Measurements from ENCODE around the gene JMJD4. TPM values are rescaled to one million over a fixed set of nuclear protein-coding genes. Genes with fewer than 3 reads are reported as not detected.

JMJD4 gene
- polyA plus RNA-seq, 1 donor (not counting 4 experiments of a cell fraction or from before 2014, with no cell fraction given) = 19.5 TPM

DNA sequence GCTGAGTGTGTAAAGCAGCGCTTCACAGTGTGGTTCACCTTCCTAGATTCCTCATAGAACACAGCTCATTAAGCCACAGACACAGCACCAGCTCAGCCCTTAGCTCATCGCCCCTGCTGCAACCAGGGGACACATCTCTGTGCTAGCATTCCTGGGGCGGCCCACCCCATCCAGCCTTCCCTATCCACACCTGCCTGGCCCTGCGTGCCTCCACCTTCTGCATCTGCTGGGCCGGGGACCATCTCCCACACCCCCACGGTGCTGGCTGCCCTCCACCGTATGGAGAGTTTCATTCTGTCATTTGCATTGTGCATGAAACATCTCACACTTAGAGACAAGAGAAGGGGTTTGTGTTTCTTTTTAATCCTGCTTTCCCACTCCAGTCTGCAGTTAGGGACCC lies 44.6 kb upstream of the JMJD4 start:
- TF ChIP-seq, protein P1, sequence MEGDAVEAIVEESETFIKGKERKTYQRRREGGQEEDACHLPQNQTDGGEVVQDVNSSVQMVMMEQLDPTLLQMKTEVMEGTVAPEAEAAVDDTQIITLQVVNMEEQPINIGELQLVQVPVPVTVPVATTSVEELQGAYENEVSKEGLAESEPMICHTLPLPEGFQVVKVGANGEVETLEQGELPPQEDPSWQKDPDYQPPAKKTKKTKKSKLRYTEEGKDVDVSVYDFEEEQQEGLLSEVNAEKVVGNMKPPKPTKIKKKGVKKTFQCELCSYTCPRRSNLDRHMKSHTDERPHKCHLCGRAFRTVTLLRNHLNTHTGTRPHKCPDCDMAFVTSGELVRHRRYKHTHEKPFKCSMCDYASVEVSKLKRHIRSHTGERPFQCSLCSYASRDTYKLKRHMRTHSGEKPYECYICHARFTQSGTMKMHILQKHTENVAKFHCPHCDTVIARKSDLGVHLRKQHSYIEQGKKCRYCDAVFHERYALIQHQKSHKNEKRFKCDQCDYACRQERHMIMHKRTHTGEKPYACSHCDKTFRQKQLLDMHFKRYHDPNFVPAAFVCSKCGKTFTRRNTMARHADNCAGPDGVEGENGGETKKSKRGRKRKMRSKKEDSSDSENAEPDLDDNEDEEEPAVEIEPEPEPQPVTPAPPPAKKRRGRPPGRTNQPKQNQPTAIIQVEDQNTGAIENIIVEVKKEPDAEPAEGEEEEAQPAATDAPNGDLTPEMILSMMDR (optimal IDR thresholded peaks at IDR 0.05 in 1 of 3, IDR thresholded peaks at IDR 0.05 in 1 of 3, conservative IDR thresholded peaks at IDR 0.05 in 1 of 3; ENCODE audit: extremely low read depth in 1 of 3, insufficient read depth in 2 of 3, low read length in 3 of 3) = no peak
- Histone ChIP-seq H3K4me2 (ENCODE audit: control insufficient read depth, extremely low read depth, insufficient read depth, low read depth, low read length) (no peak overlapping the region), H2AFZ (ENCODE audit: control insufficient read depth, low read length) (no peak overlapping the region), H4K20me1 (ENCODE audit: control insufficient read depth, extremely low read depth, insufficient read depth, low read length) (no peaks in the 10 kb centered on the region), H3K4me1 (ENCODE audit: control insufficient read depth, extremely low read depth, insufficient read depth, low read length) (no peaks in the 10 kb centered on the region), H3K36me3 (ENCODE audit: control insufficient read depth in 2 of 2, extremely low read depth in 1 of 2, insufficient read depth in 2 of 2, low read length in 2 of 2) (peaks cover 4 to 6% of the 10 kb centered on the region in 2 experiments), H3K4me3 (ENCODE audit: control insufficient read depth in 2 of 3, extremely low read depth in 1 of 3, insufficient read depth in 2 of 3, low read depth in 1 of 3, low read length in 3 of 3) (no peak overlapping the region), H3K79me2 (ENCODE audit: control insufficient read depth, insufficient read depth, low read length) (no peaks in the 10 kb centered on the region), H3K27ac (ENCODE audit: control insufficient read depth, insufficient read depth, low read length) (no peak overlapping the region), H3K9ac (ENCODE audit: control insufficient read depth, extremely low read depth, insufficient read depth, low read length) (no peak overlapping the region), H3K27me3 (ENCODE audit: control insufficient read depth, extremely low read depth, insufficient read depth, low read length) (no peaks in the 10 kb centered on the region), H3K9me1 (ENCODE audit: control insufficient read depth, extremely low read depth, insufficient read depth, low read length) (no peaks in the 10 kb centered on the region), H3K9me3 (ENCODE audit: control insufficient read depth, low read depth, low read length) (no peaks in the 10 kb centered on the region)
- dilution Hi-C loops (cut with MboI; ENCODE audit: extremely low pct_ligation_motif_present, low sequenced_read_pairs) = no loop called here
- no peak for DNase-seq (ENCODE audit: low read depth, low spot score)
- no peak for FAIRE-seq

DNA sequence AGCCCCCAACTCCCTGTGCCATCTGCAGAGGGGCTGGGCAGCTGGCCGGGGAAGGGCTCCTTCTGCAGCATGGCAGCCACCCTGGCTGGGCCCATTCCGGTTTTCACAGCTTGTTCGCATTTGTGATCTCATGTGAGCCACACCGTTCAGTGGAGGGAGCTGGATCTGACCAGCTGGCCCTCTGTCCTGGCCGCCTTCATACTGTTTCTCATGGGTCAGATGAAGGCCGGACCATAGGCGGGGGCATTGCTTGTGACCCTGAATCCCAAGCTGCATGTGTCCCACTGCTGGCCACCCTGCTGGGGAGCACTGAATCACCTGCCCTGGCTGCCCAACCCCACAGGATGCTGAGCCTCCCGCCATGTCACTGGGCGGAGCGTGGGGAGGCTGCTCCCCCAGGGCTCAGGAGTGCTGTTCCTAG lies 43.9 kb upstream of the JMJD4 start:
- H4K20me1 ChIP-seq (ENCODE audit: control insufficient read depth, extremely low read depth, insufficient read depth, low read length) = no peaks in the 10 kb centered on the region
- no peaks in the 10 kb centered on the region for H3K4me1 ChIP-seq (ENCODE audit: control insufficient read depth, extremely low read depth, insufficient read depth, low read length)
- H3K4me3 ChIP-seq (ENCODE audit: control insufficient read depth in 2 of 3, extremely low read depth in 1 of 3, insufficient read depth in 2 of 3, low read depth in 1 of 3, low read length in 3 of 3) = no peak overlapping the region
- dilution Hi-C loops (cut with MboI; ENCODE audit: extremely low pct_ligation_motif_present, low sequenced_read_pairs) = no loop called here
- no peaks in the 10 kb centered on the region for H3K79me2 ChIP-seq (ENCODE audit: control insufficient read depth, insufficient read depth, low read length)
- no peak for TF ChIP-seq EZH2 (IDR thresholded peaks at IDR 0.05; ENCODE audit: low read length)
- TF ChIP-seq, protein P1 (optimal IDR thresholded peaks at IDR 0.05 in 1 of 3, IDR thresholded peaks at IDR 0.05 in 1 of 3, conservative IDR thresholded peaks at IDR 0.05 in 1 of 3; ENCODE audit: extremely low read depth in 1 of 3, insufficient read depth in 2 of 3, low read length in 3 of 3) = no peak
- H3K27ac ChIP-seq (ENCODE audit: control insufficient read depth, insufficient read depth, low read length) = no peak overlapping the region
- FAIRE-seq = no peak
- H3K9me3 ChIP-seq (ENCODE audit: control insufficient read depth, low read depth, low read length) = no peaks in the 10 kb centered on the region
- H3K9ac ChIP-seq (ENCODE audit: control insufficient read depth, extremely low read depth, insufficient read depth, low read length) = no peak overlapping the region
- H2AFZ ChIP-seq (ENCODE audit: control insufficient read depth, low read length) = no peak overlapping the region
- H3K27me3 ChIP-seq (ENCODE audit: control insufficient read depth, extremely low read depth, insufficient read depth, low read length) = no peaks in the 10 kb centered on the region
- no peak overlapping the region for H3K4me2 ChIP-seq (ENCODE audit: control insufficient read depth, extremely low read depth, insufficient read depth, low read depth, low read length)
- no peaks in the 10 kb centered on the region for H3K9me1 ChIP-seq (ENCODE audit: control insufficient read depth, extremely low read depth, insufficient read depth, low read length)
- H3K36me3 ChIP-seq (ENCODE audit: control insufficient read depth in 2 of 2, extremely low read depth in 1 of 2, insufficient read depth in 2 of 2, low read length in 2 of 2) = peaks cover 5 to 9% of the 10 kb centered on the region in 2 experiments
- DNase-seq (ENCODE audit: low read depth, low spot score) = no peak
